ENCODE results near the gene PFN4.
"Not testable (repeated sequence)": the region's sequence is repeated elsewhere in the genome, so short reads cannot be mapped to it uniquely, and the experiment has no call there.

PFN4 gene

GRCh38 chr2:24115057-24115456 is 8.1 kb downstream of the PFN4 start:
- H3K4me1 ChIP-seq (ENCODE audit: control insufficient read depth in 2 of 2, insufficient read depth in 1 of 2, low read depth in 1 of 2, low read length in 2 of 2): no peaks in the 10 kb centered on the region
- no peak overlapping the region for H2BK5ac ChIP-seq (ENCODE audit: low read length)
- no peak overlapping the region for H3K4ac ChIP-seq (ENCODE audit: low read length)
- no peak overlapping the region for H2BK15ac ChIP-seq (ENCODE audit: low read length)
- DNase-seq (ENCODE audit: low spot score): no peak
- no peak overlapping the region for H3K27ac ChIP-seq (replicated peaks; ENCODE audit: low read length)
- no peak overlapping the region for H3K4me3 ChIP-seq (ENCODE audit: low read length in 2 of 2)
- no peak overlapping the region for H2AFZ ChIP-seq (ENCODE audit: low read length)
- no peak overlapping the region for H3K9ac ChIP-seq (ENCODE audit: low read depth, low read length, poor library complexity)
- H3K79me1 ChIP-seq (ENCODE audit: low read depth, low read length): no peaks in the 10 kb centered on the region
- no peak overlapping the region for H2AK5ac ChIP-seq (ENCODE audit: low read depth, low read length)
- no CpG with 5 or more reads among the region's 2 CpGs for WGBS, 2 donors (ENCODE audit: extremely low coverage in 2 of 2, insufficient read length in 2 of 2, insufficient replicate concordance in 1 of 2)
- H3K14ac ChIP-seq (ENCODE audit: low read length): no peak overlapping the region
- no peak overlapping the region for H3K4me2 ChIP-seq (ENCODE audit: insufficient read depth, low read length, poor library complexity, severe bottlenecking)
- no peaks in the 10 kb centered on the region for H3K27me3 ChIP-seq (ENCODE audit: control insufficient read depth in 3 of 3, insufficient read depth in 3 of 3, low read depth in 1 of 3, low read length in 3 of 3)
- H3K18ac ChIP-seq (ENCODE audit: low read length): no peak overlapping the region
- H2BK120ac ChIP-seq (ENCODE audit: low read depth, low read length): no peak overlapping the region
- H3K23ac ChIP-seq (ENCODE audit: low read depth, low read length, poor library complexity): no peak overlapping the region
- peaks cover 2 to 5% of the 10 kb centered on the region in 2 donors for H3K9me3 ChIP-seq (replicated peaks in 1 of 2; ENCODE audit: control insufficient read depth in 2 of 2, insufficient read depth in 1 of 2, low read depth in 1 of 2, low read length in 2 of 2)
- H3K36me3 ChIP-seq (replicated peaks in 1 of 2; ENCODE audit: control insufficient read depth in 2 of 2, insufficient read depth in 2 of 2, low read length in 2 of 2): no peaks in the 10 kb centered on the region
- no peak overlapping the region for H2BK12ac ChIP-seq (ENCODE audit: low read length)
- no peak overlapping the region for H4K91ac ChIP-seq (ENCODE audit: low read depth, low read length, poor library complexity)
- no peak overlapping the region for H4K8ac ChIP-seq (ENCODE audit: low read depth, low read length)

GRCh38 chr2:24111407-24111901 is 11.7 kb downstream of the PFN4 start:
- no peak overlapping the region for H3K27ac ChIP-seq (replicated peaks; ENCODE audit: low read length)
- H3K4me3 ChIP-seq (ENCODE audit: low read length in 2 of 2): no peak overlapping the region
- no peaks in the 10 kb centered on the region for H3K79me1 ChIP-seq (ENCODE audit: low read depth, low read length)
- H3K4me2 ChIP-seq (ENCODE audit: insufficient read depth, low read length, poor library complexity, severe bottlenecking): no peak overlapping the region
- WGBS, 2 donors (ENCODE audit: extremely low coverage in 2 of 2, insufficient read length in 2 of 2, insufficient replicate concordance in 1 of 2): no CpG with 5 or more reads among the region's 2 CpGs
- H3K14ac ChIP-seq (ENCODE audit: low read length): no peak overlapping the region
- H2BK120ac ChIP-seq (ENCODE audit: low read depth, low read length): no peak overlapping the region
- H3K9me3 ChIP-seq (replicated peaks in 1 of 2; ENCODE audit: control insufficient read depth in 2 of 2, insufficient read depth in 1 of 2, low read depth in 1 of 2, low read length in 2 of 2): peaks cover 2 to 5% of the 10 kb centered on the region in 2 donors
- no peaks in the 10 kb centered on the region for H3K36me3 ChIP-seq (replicated peaks in 1 of 2; ENCODE audit: control insufficient read depth in 2 of 2, insufficient read depth in 2 of 2, low read length in 2 of 2)
- H3K18ac ChIP-seq (ENCODE audit: low read length): no peak overlapping the region
- no peak overlapping the region for H2AFZ ChIP-seq (ENCODE audit: low read length)
- H3K4ac ChIP-seq (ENCODE audit: low read length): no peak overlapping the region
- no peak overlapping the region for H3K9ac ChIP-seq (ENCODE audit: low read depth, low read length, poor library complexity)
- no peak overlapping the region for H2BK5ac ChIP-seq (ENCODE audit: low read length)
- no peak overlapping the region for H2AK5ac ChIP-seq (ENCODE audit: low read depth, low read length)
- H4K91ac ChIP-seq (ENCODE audit: low read depth, low read length, poor library complexity): no peak overlapping the region
- no peak overlapping the region for H4K8ac ChIP-seq (ENCODE audit: low read depth, low read length)
- no peaks in the 10 kb centered on the region for H3K27me3 ChIP-seq (ENCODE audit: control insufficient read depth in 3 of 3, insufficient read depth in 3 of 3, low read depth in 1 of 3, low read length in 3 of 3)
- no peak overlapping the region for H2BK12ac ChIP-seq (ENCODE audit: low read length)
- no peak for DNase-seq (ENCODE audit: low spot score)
- H3K23ac ChIP-seq (ENCODE audit: low read depth, low read length, poor library complexity): no peak overlapping the region
- H3K4me1 ChIP-seq (ENCODE audit: control insufficient read depth in 2 of 2, insufficient read depth in 1 of 2, low read depth in 1 of 2, low read length in 2 of 2): no peaks in the 10 kb centered on the region
- H2BK15ac ChIP-seq (ENCODE audit: low read length): no peak overlapping the region

DNA sequence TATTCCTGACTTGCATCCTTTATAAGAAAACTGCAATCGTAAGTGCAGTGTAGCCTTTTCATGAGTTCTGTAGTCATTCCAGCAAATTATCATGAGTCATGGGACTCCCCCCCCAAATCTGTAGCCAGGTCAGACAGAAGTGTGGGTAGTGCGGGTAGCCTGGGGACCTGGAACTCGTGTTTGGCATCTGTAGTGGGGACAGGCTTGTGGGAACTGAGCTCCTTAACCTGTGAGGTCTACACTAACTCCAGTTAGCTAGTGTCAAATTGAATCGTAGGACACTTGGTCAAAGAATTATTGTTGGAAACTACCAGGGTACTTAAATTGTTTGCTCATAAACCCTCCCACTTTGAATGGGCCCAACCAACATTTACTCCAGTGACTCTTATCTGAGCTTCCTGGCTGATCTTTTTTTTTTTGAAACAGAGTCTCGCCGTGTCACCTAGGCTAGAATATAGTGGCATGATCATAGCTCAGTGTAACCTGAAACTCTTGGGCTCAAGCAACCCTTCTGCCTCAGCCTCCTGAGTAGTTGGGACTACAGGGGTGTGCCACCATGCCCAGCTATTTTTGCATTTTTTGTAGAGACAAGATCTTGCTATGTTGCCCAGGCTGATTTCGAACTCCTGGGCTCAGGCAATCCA is 12.4 kb downstream of the PFN4 start:
- Histone ChIP-seq H3K14ac (ENCODE audit: low read length) (no peak overlapping the region), H4K91ac (ENCODE audit: low read depth, low read length, poor library complexity) (no peak overlapping the region), H3K4me1 (ENCODE audit: control insufficient read depth in 2 of 2, insufficient read depth in 1 of 2, low read depth in 1 of 2, low read length in 2 of 2) (no peaks in the 10 kb centered on the region), H3K23ac (ENCODE audit: low read depth, low read length, poor library complexity) (no peak overlapping the region), H3K79me1 (ENCODE audit: low read depth, low read length) (no peaks in the 10 kb centered on the region), H3K18ac (ENCODE audit: low read length) (no peak overlapping the region), H3K9me3 (replicated peaks in 1 of 2; ENCODE audit: control insufficient read depth in 2 of 2, insufficient read depth in 1 of 2, low read depth in 1 of 2, low read length in 2 of 2) (peaks cover 2 to 5% of the 10 kb centered on the region in 2 donors), H2AFZ (ENCODE audit: low read length) (no peak overlapping the region), H3K36me3 (replicated peaks in 1 of 2; ENCODE audit: control insufficient read depth in 2 of 2, insufficient read depth in 2 of 2, low read length in 2 of 2) (no peaks in the 10 kb centered on the region), H2BK12ac (ENCODE audit: low read length) (no peak overlapping the region), H2BK5ac (ENCODE audit: low read length) (no peak overlapping the region), H3K4me3 (ENCODE audit: low read length in 2 of 2) (no peak overlapping the region), H3K4ac (ENCODE audit: low read length) (no peak overlapping the region), H3K4me2 (ENCODE audit: insufficient read depth, low read length, poor library complexity, severe bottlenecking) (no peak overlapping the region), H2AK5ac (ENCODE audit: low read depth, low read length) (no peak overlapping the region), H3K9ac (ENCODE audit: low read depth, low read length, poor library complexity) (no peak overlapping the region), H2BK120ac (ENCODE audit: low read depth, low read length) (no peak overlapping the region), H4K8ac (ENCODE audit: low read depth, low read length) (no peak overlapping the region), H3K27ac (replicated peaks; ENCODE audit: low read length) (no peak overlapping the region), H2BK15ac (ENCODE audit: low read length) (no peak overlapping the region), H3K27me3 (ENCODE audit: control insufficient read depth in 3 of 3, insufficient read depth in 3 of 3, low read depth in 1 of 3, low read length in 3 of 3) (no peaks in the 10 kb centered on the region)
- DNase-seq (ENCODE audit: low spot score): no peak
- no CpG with 5 or more reads among the region's 7 CpGs for WGBS, 2 donors (ENCODE audit: extremely low coverage in 2 of 2, insufficient read length in 2 of 2, insufficient replicate concordance in 1 of 2)

DNA sequence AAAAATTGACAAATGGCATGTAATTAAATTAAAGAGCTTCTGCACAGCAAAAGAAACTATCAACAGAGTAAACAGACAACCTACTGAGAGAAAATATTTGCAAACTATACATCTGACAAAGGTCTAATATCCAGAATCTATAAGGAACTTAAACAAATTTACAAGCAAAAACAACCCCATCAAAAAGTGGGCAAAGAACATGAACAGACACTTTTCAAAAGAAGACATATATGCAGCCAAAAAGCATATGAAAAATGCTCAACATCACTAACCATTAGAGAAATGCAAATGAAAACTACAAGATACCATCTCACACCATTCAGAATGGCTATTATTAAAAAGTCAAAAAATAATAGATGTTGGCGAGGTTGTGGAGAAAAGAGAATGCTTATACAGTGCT is 13.7 kb downstream of the PFN4 start:
- not testable (repeated sequence) for DNase-seq (ENCODE audit: low spot score); H2AK5ac ChIP-seq (ENCODE audit: low read depth, low read length); H3K4me3 ChIP-seq (ENCODE audit: low read length in 2 of 2); H3K9ac ChIP-seq (ENCODE audit: low read depth, low read length, poor library complexity); H2AFZ ChIP-seq (ENCODE audit: low read length); H2BK15ac ChIP-seq (ENCODE audit: low read length); H3K9me3 ChIP-seq (replicated peaks in 1 of 2; ENCODE audit: control insufficient read depth in 2 of 2, insufficient read depth in 1 of 2, low read depth in 1 of 2, low read length in 2 of 2); H3K79me1 ChIP-seq (ENCODE audit: low read depth, low read length); H3K27me3 ChIP-seq (ENCODE audit: control insufficient read depth in 3 of 3, insufficient read depth in 3 of 3, low read depth in 1 of 3, low read length in 3 of 3); H3K23ac ChIP-seq (ENCODE audit: low read depth, low read length, poor library complexity); H4K8ac ChIP-seq (ENCODE audit: low read depth, low read length); H3K36me3 ChIP-seq (replicated peaks in 1 of 2; ENCODE audit: control insufficient read depth in 2 of 2, insufficient read depth in 2 of 2, low read length in 2 of 2); H3K14ac ChIP-seq (ENCODE audit: low read length); H3K4ac ChIP-seq (ENCODE audit: low read length); H2BK12ac ChIP-seq (ENCODE audit: low read length); H3K4me2 ChIP-seq (ENCODE audit: insufficient read depth, low read length, poor library complexity, severe bottlenecking); H2BK5ac ChIP-seq (ENCODE audit: low read length); H2BK120ac ChIP-seq (ENCODE audit: low read depth, low read length); H3K27ac ChIP-seq (replicated peaks; ENCODE audit: low read length); H3K18ac ChIP-seq (ENCODE audit: low read length); H4K91ac ChIP-seq (ENCODE audit: low read depth, low read length, poor library complexity); H3K4me1 ChIP-seq (ENCODE audit: control insufficient read depth in 2 of 2, insufficient read depth in 1 of 2, low read depth in 1 of 2, low read length in 2 of 2)
- WGBS, 2 donors (ENCODE audit: extremely low coverage in 2 of 2, insufficient read length in 2 of 2, insufficient replicate concordance in 1 of 2): no CpG with 5 or more reads among the region's 1 CpG
